ENCODE results near the gene FZD4.

DNA sequence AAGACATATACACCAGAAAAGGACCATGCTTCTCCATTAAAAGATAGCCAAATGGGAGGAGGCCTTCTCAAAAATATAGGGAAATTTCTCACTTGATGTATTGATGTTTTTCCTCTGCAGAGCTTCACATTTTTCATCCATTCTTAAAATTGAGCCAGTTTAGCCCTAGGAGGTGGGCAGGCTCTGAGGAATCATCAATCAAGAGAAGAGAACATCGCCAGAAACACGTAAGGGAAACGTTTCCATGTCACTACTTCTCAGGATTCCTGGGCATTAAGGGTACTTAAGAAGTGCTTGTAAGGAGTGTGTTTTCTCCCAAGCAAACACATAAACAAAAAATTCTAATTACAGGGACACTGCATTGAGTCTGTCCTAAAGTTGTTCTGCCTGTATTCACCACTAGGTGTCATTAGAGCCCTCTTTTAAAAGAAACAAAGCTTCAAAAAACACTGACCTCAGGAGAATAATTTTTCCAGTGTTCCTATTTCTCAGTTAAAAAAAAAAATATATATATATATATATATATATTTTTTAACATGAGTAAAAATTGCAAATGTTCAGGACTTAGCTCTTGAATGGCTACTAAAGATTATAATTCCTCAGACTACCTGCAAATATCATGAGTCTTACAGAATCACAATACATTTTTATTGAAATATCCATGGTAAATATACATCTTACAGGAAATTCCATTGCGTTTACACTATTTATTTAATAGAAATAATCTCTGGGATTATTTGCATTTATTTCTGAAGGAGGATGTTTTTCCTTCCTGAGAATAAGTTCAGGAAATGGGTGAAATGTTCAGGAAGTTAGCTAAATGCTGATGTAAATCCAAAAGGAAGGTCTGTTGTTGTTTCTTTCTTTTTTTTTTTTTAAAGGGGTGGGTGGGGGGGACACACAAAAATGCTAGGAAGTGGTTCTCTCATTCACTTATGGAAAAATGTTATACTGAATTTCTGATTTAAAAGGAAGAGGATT, 16.0 kb downstream of the FZD4 start:
- TF ChIP-seq, protein P1, sequence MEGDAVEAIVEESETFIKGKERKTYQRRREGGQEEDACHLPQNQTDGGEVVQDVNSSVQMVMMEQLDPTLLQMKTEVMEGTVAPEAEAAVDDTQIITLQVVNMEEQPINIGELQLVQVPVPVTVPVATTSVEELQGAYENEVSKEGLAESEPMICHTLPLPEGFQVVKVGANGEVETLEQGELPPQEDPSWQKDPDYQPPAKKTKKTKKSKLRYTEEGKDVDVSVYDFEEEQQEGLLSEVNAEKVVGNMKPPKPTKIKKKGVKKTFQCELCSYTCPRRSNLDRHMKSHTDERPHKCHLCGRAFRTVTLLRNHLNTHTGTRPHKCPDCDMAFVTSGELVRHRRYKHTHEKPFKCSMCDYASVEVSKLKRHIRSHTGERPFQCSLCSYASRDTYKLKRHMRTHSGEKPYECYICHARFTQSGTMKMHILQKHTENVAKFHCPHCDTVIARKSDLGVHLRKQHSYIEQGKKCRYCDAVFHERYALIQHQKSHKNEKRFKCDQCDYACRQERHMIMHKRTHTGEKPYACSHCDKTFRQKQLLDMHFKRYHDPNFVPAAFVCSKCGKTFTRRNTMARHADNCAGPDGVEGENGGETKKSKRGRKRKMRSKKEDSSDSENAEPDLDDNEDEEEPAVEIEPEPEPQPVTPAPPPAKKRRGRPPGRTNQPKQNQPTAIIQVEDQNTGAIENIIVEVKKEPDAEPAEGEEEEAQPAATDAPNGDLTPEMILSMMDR (IDR thresholded peaks at IDR 0.05), result peak; percentile 54 to 77 (median 71)
- no peak for TF ChIP-seq POLR2A (IDR thresholded peaks at IDR 0.05)
